Measurements from ENCODE around the gene MESD. TPM values are rescaled to one million over a fixed set of nuclear protein-coding genes. Genes with fewer than 3 reads are reported as not detected.

Gene MESD
- total and polyA plus RNA-seq, 11 donors, result 11.2 to 19.8 (median 14.8) TPM

GRCh38 chr15:80932989-80933388 is 56.6 kb downstream of the MESD start:
- 46 to 70% (median 59%) methylated on average over 14 to 15 of the region's 15 CpGs for WGBS, 4 donors
- H3K9me3 ChIP-seq, result no peaks in the 10 kb centered on the region
- H3K4me1 ChIP-seq, result peaks cover 0 to 25% (median 8%) of the 10 kb centered on the region in 12 donors
- no peak for TF ChIP-seq CTCF (IDR thresholded peaks at IDR 0.05)
- TF ChIP-seq POLR2A (IDR thresholded peaks at IDR 0.05), result no peak
- H3K27me3 ChIP-seq, result no peaks in the 10 kb centered on the region
- peaks cover 0 to 12% (median 0%) of the 10 kb centered on the region in 9 donors for H3K36me3 ChIP-seq
- ATAC-seq (peak; percentile 72 to 89 (median 79)), DNase-seq (peak in 4 of 5 donors; percentile 54 to 71 (median 64))
- peak overlapping the region in 6 of 12 donors; percentile 13 to 79 (median 46) for H3K27ac ChIP-seq
- intact Hi-C loops (cut with DNase I), result no loop called here
- H3K4me3 ChIP-seq, result no peak overlapping the region

- TF ChIP-seq POLR2A (IDR thresholded peaks at IDR 0.05) (no peak), CTCF (IDR thresholded peaks at IDR 0.05) (no peak)
- Histone ChIP-seq H3K27ac (peak overlapping the region in 4 of 12 donors; percentile 24 to 79 (median 62)), H3K9me3 (no peaks in the 10 kb centered on the region), H3K36me3 (peaks cover 0 to 8% (median 0%) of the 10 kb centered on the region in 9 donors), H3K27me3 (no peaks in the 10 kb centered on the region), H3K4me3 (no peak overlapping the region), H3K4me1 (peaks cover 0 to 25% (median 8%) of the 10 kb centered on the region in 12 donors)
- intact Hi-C loops (cut with DNase I), result no loop called here
- no peak for DNase-seq
- ATAC-seq, result peak in 1 of 4 donors; percentile 16
- 72 to 84% (median 79%) methylated on average over 5 of the region's 5 CpGs for WGBS, 4 donors
Measured at GRCh38 chr15:80932513-80932815, 57.2 kb downstream of the MESD start.

GRCh38 chr15:80931721-80932512 is 57.7 kb downstream of the MESD start:
- H3K27ac ChIP-seq, result peak overlapping the region in 4 of 12 donors; percentile 24 to 79 (median 62)
- TF ChIP-seq CTCF (IDR thresholded peaks at IDR 0.05), result no peak
- peaks cover 0 to 25% (median 8%) of the 10 kb centered on the region in 12 donors for H3K4me1 ChIP-seq
- DNase-seq (peak; percentile 25 to 72 (median 32)), ATAC-seq (peak in 2 of 4 donors; percentile 27 to 28)
- H3K27me3 ChIP-seq, result no peaks in the 10 kb centered on the region
- H3K36me3 ChIP-seq, result peaks cover 0 to 7% (median 0%) of the 10 kb centered on the region in 9 donors
- intact Hi-C loops (cut with DNase I), result no loop called here
- no peaks in the 10 kb centered on the region for H3K9me3 ChIP-seq
- no peak overlapping the region for H3K4me3 ChIP-seq
- 91 to 94% (median 93%) methylated on average over 18 to 20 of the region's 20 CpGs for WGBS, 4 donors

GRCh38 chr15:80931191-80931590 is 58.4 kb downstream of the MESD start:
- no peaks in the 10 kb centered on the region for H3K27me3 ChIP-seq
- intact Hi-C loops (cut with DNase I), result no loop called here
- TF ChIP-seq POLR2A (IDR thresholded peaks at IDR 0.05) (no peak), CTCF (IDR thresholded peaks at IDR 0.05) (no peak)

More at GRCh38 chr15:80931191-80931590, 58.4 kb downstream of the MESD start:
- ATAC-seq, result no peak
- Histone ChIP-seq H3K27ac (peak overlapping the region in 1 of 12 donors; percentile 79), H3K4me3 (no peak overlapping the region), H3K4me1 (peaks cover 0 to 25% (median 8%) of the 10 kb centered on the region in 12 donors), H3K9me3 (no peaks in the 10 kb centered on the region), H3K36me3 (no peaks in the 10 kb centered on the region)
- WGBS, 4 donors, result 85 to 93% (median 89%) methylated on average over 2 of the region's 2 CpGs
- no peak for DNase-seq

Data from heart left ventricle (tissue), 16 donors.